ENCODE measurements around the gene HYCC1.

The HYCC1 gene

DNA sequence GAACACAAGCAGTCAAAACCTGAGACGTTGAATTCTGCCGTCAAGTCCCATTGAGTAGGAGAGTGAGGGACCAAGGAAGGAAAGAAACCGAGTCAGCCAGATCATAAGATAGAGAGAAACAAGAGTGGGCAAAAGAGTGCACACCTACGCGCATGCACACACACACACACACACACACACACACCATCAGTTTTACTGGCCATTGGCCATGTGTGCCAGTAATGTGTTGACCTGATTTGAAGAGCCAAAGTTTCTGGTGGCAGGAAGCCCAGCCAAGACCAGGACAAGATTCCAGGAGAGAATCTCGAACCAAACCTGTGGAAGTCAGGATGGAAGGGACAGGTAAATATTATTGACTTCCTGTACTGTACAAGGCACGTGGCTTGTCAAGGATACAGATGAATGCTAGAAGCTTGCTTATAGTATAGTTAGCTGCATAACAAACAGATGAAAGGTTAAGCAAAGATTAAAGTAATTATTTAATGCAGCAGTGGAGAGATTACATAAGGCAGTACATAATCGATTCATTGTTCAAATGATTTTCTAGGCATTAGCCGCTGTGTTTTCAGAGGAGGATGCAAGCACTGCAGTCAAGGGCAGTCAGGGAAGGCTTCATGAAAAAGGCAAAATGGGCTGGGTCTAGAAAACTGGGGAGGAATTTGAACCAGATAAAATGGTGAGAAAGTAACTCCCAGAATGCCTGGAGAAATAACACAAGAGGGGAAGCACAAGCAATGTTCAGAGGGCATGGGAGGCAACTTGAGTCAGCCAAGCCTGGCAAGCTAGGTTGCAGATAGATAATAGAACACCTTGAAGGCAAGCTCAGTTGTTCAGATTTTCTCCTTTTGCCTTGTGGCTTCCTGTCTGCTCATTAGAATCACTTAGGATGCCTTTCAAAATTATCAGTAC, 2.7 kb upstream of the HYCC1 start:
- no peak for DNase-seq (ENCODE audit: low spot score)

GRCh38 chr7:23014681-23015080, 751 bp upstream of the HYCC1 start:
- DNase-seq (ENCODE audit: low spot score): no peak

DNA sequence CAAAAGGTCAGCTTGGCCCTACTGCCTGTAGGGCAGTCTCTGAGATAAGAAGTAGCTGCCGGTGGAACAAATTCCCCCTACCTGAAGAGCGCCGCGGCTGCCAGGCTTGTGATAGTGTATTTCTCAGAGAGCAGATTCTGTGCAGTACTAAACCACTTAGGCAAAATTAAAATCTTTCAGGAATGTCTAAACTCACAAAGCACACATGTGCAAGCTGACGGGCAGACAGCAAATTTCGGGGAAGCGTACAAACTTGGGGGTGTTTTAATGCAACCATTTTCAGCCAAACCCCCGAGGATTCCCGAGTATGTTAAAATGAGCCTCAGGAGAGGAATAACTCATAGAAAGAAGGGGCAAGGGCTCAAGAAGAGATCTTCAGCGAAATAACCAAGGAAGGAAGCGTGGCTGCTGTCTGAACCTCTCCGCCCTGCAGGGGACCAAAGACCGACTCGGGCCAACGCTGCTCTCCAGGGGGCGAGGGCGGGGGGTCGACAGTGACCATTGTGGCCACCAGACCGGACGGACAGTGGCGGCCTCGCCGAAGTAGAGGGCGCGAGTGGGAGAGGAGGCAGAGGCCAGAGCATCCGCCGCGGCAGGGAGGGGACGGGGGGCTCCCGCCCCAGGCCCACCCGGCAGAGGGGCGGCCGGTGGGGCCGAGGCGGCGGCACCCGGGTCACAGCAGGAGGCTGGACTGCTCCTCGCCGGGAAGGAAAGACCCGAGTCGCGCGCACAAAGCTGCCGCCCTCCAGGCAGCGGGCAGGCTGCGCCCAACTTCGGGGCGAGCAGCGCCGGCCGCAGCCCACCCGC, 819 bp downstream of the HYCC1 start:
- no peak for DNase-seq (ENCODE audit: low spot score)

- DNase-seq (ENCODE audit: low spot score): no peak
Observed at GRCh38 chr7:23012186-23012585, 1.7 kb downstream of the HYCC1 start.

- DNase-seq (ENCODE audit: low spot score): no peak
Observed at GRCh38 chr7:23011222-23011924, 2.6 kb downstream of the HYCC1 start.

DNA sequence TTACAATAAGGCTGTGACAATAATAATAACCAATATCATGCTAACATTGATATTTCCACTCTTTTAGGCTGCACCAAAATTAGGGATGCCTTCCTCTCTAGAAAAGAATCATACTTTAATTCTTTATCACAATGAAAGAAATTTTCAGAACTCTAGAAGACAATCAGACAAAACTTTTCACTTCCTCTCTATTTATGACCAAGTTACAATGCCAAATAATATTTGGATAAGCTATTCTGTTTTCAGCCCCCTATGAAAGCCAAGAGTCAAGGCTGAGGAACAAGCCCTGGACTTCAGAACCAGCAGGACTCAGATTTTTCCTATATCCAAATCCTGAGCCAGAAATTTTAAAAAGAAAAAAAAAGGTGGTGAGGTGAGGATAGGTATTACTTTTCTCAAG, 4.6 kb downstream of the HYCC1 start:
- DNase-seq (ENCODE audit: low spot score): no peak

DNA sequence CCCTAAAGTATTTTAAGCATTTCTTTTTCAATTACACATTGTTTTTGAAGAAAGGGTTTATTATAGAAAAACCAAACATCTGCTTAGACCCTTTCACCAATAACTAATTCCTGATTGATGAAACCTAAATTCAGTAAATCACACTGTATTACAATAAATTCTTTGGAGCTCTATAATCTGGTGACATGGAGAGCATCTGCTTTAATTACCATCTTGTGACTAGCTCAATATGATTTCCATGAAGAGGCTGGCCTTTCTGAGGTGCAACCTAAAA, 9.7 kb downstream of the HYCC1 start:
- DNase-seq (ENCODE audit: low spot score): no peak

GRCh38 chr7:23003505-23004246, 10.3 kb downstream of the HYCC1 start:
- no peak for DNase-seq (ENCODE audit: low spot score)

DNA sequence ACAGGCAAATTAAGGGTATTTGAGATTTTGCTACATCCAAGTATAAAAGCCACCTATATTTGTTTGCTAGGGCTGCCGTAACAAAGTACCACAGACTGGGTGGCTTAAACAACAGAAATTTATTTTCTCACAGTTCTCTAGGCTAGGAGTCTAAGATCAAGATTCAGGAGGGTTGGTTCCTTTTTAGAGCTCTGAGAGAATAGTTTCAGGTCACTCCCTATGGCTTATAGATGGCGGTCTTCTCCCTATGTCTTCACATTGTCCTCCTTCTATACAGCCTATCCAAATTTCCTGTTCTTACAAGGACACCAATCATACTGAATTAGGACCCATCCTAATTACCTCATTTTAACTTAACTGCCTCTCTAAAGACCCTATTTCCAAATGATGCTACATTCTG, 11.2 kb downstream of the HYCC1 start:
- DNase-seq (ENCODE audit: low spot score): no peak

DNA sequence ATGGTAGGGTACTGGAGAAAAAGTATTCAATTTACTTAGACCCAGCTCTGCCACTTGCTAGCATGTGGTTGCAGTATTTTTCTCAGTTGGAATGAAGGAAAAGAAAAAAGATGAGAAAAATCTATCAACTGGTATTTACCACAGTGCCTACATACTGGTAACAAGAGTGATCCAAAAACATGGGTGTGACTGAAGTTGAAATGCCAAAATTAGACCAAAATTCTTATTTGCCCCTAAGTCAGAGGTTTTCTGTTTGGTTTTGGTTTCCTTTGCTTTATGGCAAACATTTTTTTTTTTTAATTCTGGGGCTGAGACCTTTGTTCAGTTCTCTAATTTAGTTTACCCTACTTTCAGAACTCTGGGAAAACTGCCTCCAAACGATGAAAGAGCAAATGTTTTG, 12.3 kb downstream of the HYCC1 start:
- DNase-seq (ENCODE audit: low spot score): no peak

- no peak for DNase-seq (ENCODE audit: low spot score)
Observed at GRCh38 chr7:23000597-23001360, 13.2 kb downstream of the HYCC1 start.

- no peak for DNase-seq (ENCODE audit: low spot score)
Observed at GRCh38 chr7:22998519-22998896, 15.4 kb downstream of the HYCC1 start.

DNA sequence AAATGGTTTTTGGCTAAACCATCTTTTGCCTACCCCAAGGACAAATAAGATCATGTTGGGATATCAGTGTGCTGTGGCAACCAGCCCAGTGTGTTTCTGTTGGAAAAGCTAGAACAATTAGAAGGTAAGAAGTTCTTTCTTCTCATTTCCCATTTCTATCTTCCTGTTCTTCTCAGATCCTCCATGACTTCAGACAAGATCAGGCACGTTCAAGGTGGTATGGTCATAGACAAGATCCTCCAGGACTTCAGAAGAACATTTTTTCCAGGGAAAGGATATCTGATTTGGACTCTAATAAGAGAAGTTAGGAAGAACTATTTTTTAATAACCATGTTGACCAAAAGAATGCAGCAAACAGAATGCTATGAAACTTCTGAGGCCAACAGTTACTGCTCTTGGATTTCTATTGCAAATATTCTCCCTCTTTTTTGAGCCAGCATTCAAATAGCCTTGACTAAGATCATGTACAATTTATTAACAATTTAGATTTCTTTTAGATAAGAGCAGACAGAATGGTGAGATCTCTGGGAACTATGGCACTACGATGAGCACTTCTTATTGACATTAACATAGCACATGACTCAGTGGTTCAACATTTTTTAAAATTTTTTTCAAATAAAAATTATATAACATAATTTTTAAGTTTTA, 15.9 kb downstream of the HYCC1 start:
- DNase-seq (ENCODE audit: low spot score): no peak

GRCh38 chr7:22996470-22996869, 17.5 kb downstream of the HYCC1 start:
- DNase-seq (ENCODE audit: low spot score): no peak

GRCh38 chr7:22995011-22995410, 18.9 kb downstream of the HYCC1 start:
- no peak for DNase-seq (ENCODE audit: low spot score)

DNA sequence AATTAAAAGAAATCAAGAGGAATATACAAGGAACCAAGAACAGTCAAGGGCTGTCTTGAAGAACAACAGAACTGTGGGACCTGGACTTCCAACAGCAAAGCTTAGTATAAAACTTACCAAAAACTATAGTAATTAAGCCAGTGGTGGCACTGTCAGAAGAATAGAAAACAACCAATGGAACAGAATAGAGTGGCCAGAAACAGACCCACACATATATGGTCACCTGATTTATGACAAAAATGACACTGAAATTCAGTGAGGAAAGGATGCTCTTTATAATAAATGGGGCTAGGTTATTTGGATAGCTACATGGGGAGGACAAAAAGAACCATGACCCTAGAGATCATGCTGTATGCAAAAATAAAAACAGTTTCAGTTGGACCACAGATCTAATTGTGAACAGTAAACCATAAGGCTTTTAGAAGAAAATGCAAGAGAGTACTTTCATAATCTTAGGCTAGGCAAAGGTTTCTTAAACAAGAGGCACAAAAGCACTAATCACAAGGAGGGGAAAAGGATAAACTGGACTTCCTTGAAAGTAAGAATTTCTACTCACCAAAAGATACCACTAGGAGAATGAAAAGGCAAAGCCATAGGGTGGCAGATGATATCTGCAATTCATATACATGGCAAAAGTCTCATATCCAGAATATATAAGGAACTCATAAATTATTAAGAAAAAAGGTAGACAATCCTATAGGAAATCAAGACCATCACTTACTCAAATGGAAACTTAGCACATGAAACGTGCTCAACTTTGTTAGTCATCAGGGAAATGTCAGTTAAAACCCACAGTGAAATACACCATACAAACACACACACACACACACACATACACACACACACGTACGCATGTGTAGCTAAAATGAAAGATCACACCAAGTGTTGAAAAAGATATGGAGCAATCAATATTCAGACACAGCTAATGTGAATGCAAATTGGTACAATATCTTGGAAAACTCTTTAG, 20.8 kb downstream of the HYCC1 start:
- DNase-seq (ENCODE audit: low spot score): no peak

DNA sequence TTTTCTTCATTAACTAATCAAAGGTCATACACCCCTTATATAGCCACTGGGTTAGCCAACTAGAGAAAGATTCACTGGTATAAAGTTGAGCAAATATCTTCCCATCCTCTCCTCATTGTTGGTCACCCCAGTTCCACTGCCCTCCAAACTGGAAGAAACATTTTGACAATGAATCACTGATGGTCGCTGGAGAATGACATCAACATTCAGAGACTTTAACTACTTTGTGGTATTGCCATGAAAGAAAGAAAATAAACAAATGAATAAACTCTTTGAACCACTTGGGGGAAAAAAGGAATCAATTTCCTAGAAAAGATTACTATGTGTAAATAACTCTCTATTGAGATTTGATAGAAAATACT, 23.4 kb downstream of the HYCC1 start:
- no peak for DNase-seq (ENCODE audit: low spot score)

DNA sequence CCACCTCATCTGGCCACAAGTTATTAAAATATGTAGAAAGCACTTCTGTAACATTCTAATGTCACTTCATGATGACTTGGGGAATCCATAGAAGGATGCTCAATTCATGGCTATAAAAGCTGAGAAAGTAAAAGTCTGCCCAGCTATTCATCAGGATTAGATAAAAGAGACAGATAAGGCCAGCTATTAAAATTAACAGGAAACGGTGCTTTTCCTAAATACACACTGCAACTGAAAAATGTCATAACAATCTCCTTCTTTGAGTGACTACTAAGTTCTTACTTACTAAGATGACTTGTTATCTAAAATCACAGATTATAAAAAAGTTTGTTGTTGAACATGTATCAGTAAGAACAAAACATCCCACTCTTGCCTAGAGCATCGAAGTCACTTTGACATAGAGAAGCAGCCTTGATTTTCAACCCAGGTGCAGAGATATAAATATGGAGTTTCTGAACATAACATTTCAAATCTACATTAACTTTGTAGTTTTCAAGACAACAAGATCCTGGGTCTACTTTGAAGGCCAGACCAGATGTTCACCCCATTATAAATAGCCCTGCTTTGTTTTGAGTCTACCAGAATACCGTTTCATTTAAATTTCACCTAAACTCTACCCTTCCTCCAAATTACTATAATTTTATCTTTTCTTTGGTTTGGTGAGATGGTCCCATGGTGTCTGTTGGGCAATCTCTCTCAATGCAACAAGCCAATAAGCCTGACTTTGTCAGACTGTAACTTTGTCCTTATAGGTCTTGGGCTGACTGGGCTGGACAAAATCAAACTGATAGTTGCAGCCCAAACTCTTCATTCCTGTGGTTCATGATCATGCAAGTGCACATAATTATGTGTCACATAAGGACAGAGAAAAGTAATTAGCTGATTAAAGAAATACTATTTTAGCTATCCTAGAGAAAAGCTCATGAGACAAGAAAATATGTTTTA, 24.0 kb downstream of the HYCC1 start:
- DNase-seq (ENCODE audit: low spot score): no peak

DNA sequence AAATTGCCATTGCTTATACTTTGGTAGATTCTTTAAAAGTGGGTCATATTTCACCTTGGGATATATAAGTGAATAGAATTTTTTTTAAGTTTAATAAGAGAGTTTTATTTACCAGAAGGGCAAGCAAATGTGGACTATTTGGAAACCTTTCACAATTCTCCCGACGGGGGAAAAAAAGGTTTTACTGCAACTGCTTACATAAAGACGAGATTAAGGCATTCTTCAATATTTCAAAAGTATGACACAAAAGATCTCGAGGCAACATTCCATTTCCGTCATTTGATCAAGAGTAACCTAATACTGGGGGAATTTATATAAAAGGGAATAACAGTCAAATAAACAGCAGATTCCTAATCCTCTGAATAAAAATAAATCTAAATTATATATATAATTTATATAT, 28.5 kb downstream of the HYCC1 start:
- DNase-seq (ENCODE audit: low spot score): no peak
